ENCODE data around the gene IL2RA. TPM values are rescaled to one million over a fixed set of nuclear protein-coding genes. Genes with fewer than 3 reads are reported as not detected.

Gene IL2RA
- total and polyA plus RNA-seq, 2 donors (not counting 3 experiments of a cell fraction or from before 2014, with no cell fraction given), result not detected

GRCh38 chr10:6108631-6109443 is 46.7 kb upstream of the IL2RA start:
- no peak overlapping the region for H3K9ac ChIP-seq (replicated peaks; ENCODE audit: extremely low read depth, insufficient read depth, low read length)
- intact Hi-C loops (cut with micrococcal nuclease) (loop anchor here (1.0 kb wide), 3 partner anchors 42 to 292 kb away; partner anchors contain the start of gene PFKFB3), dilution Hi-C loops (cut with MboI; ENCODE audit: extremely low pct_ligation_motif_present, low sequenced_read_pairs) (no loop called here)
- peak; percentile 45 to 53 for TF ChIP-seq CTCF (IDR thresholded peaks at IDR 0.05; ENCODE audit: extremely low read depth in 1 of 2, insufficient read depth in 1 of 2, low read depth in 1 of 2, low read length in 2 of 2)
- TF ChIP-seq POLR2A (IDR thresholded peaks at IDR 0.05; ENCODE audit: low read depth, low read length), result no peak
- ChIA-PET CTCF (interaction anchor here (1.1 to 5.4 kb wide), 2 partner anchors 293 to 297 kb away, joined by 5 to 74 read pairs; no protein-coding TSS in a partner anchor), POLR2A (no interaction called here)
- H3K9me1 ChIP-seq (replicated peaks; ENCODE audit: control insufficient read depth, extremely low read depth, insufficient read depth, low read length), result no peaks in the 10 kb centered on the region
- no peak overlapping the region for H3K4me2 ChIP-seq (ENCODE audit: insufficient read depth, low read length)
- peaks cover under 1% of the 10 kb centered on the region for H3K4me1 ChIP-seq (ENCODE audit: control insufficient read depth, extremely low read depth, insufficient read depth, low read length)
- FAIRE-seq, result peak; percentile 62
- peaks cover 22 to 48% of the 10 kb centered on the region in 2 experiments for H3K36me3 ChIP-seq (ENCODE audit: control insufficient read depth in 2 of 2, extremely low read depth in 1 of 2, insufficient read depth in 2 of 2, low read length in 2 of 2)
- no peaks in the 10 kb centered on the region for H3K27me3 ChIP-seq (ENCODE audit: control insufficient read depth in 2 of 2, insufficient read depth in 2 of 2, low read length in 2 of 2)
- no peak overlapping the region for H3K27ac ChIP-seq (ENCODE audit: insufficient read depth, low read depth, low read length)
- BruUV-seq (replicated peaks), result no TSS peak
- H2AFZ ChIP-seq (ENCODE audit: low read depth, low read length), result no peak overlapping the region
- no peak overlapping the region for H3K4me3 ChIP-seq (replicated peaks in 1 of 3; ENCODE audit: insufficient read depth in 1 of 3, low read depth in 1 of 3, low read length in 3 of 3)
- DNase-seq (ENCODE audit: low read depth, low spot score), result peak; percentile 61
- no peaks in the 10 kb centered on the region for H4K20me1 ChIP-seq (replicated peaks; ENCODE audit: control insufficient read depth, extremely low read depth, insufficient read depth, low read length)
- no peaks in the 10 kb centered on the region for H3K9me3 ChIP-seq (replicated peaks; ENCODE audit: control insufficient read depth, insufficient read depth, low read length)
- H3K79me2 ChIP-seq (ENCODE audit: control insufficient read depth, insufficient read depth, low read length), result peaks cover 31% of the 10 kb centered on the region

GRCh38 chr10:6108072-6108471 is 45.9 kb upstream of the IL2RA start:
- Histone ChIP-seq H3K36me3 (ENCODE audit: control insufficient read depth in 2 of 2, extremely low read depth in 1 of 2, insufficient read depth in 2 of 2, low read length in 2 of 2) (peaks cover 19 to 42% of the 10 kb centered on the region in 2 experiments), H2AFZ (ENCODE audit: low read depth, low read length) (no peak overlapping the region)
- no peak for FAIRE-seq

More at GRCh38 chr10:6108072-6108471, 45.9 kb upstream of the IL2RA start:
- Histone ChIP-seq H4K20me1 (replicated peaks; ENCODE audit: control insufficient read depth, extremely low read depth, insufficient read depth, low read length) (peaks cover 4% of the 10 kb centered on the region), H3K4me1 (ENCODE audit: control insufficient read depth, extremely low read depth, insufficient read depth, low read length) (peaks cover 7% of the 10 kb centered on the region), H3K4me3 (replicated peaks in 1 of 3; ENCODE audit: insufficient read depth in 1 of 3, low read depth in 1 of 3, low read length in 3 of 3) (no peak overlapping the region), H3K27me3 (ENCODE audit: control insufficient read depth in 2 of 2, insufficient read depth in 2 of 2, low read length in 2 of 2) (no peaks in the 10 kb centered on the region), H3K79me2 (ENCODE audit: control insufficient read depth, insufficient read depth, low read length) (peaks cover 34% of the 10 kb centered on the region), H3K9me3 (replicated peaks; ENCODE audit: control insufficient read depth, insufficient read depth, low read length) (no peaks in the 10 kb centered on the region), H3K4me2 (ENCODE audit: insufficient read depth, low read length) (no peak overlapping the region), H3K9ac (replicated peaks; ENCODE audit: extremely low read depth, insufficient read depth, low read length) (no peak overlapping the region), H3K9me1 (replicated peaks; ENCODE audit: control insufficient read depth, extremely low read depth, insufficient read depth, low read length) (no peaks in the 10 kb centered on the region), H3K27ac (ENCODE audit: insufficient read depth, low read depth, low read length) (no peak overlapping the region)
- TF ChIP-seq EZH2 (IDR thresholded peaks at IDR 0.05; ENCODE audit: borderline replicate concordance, low read depth, low read length, severe bottlenecking) (no peak), MYC (IDR thresholded peaks at IDR 0.05; ENCODE audit: low read depth, low read length) (no peak), GATA2 (IDR thresholded peaks at IDR 0.05; ENCODE audit: insufficient read depth, insufficient read length, low read depth, low read length) (no peak), MAX (IDR thresholded peaks at IDR 0.05; ENCODE audit: insufficient read depth, insufficient read length) (no peak), FOS (IDR thresholded peaks at IDR 0.05; ENCODE audit: borderline replicate concordance, insufficient read depth, low read length) (no peak), CTCF (IDR thresholded peaks at IDR 0.05; ENCODE audit: extremely low read depth in 1 of 2, insufficient read depth in 1 of 2, low read depth in 1 of 2, low read length in 2 of 2) (no peak), JUN (IDR thresholded peaks at IDR 0.05; ENCODE audit: borderline replicate concordance, insufficient read depth, insufficient read length, low read depth) (no peak), POLR2A (IDR thresholded peaks at IDR 0.05; ENCODE audit: low read depth, low read length) (no peak), POLR2AphosphoS5 (IDR thresholded peaks at IDR 0.05; ENCODE audit: insufficient read depth, low read depth, low read length) (no peak)
- intact Hi-C loops (cut with micrococcal nuclease), result no loop called here
- no TSS peak for BruUV-seq (replicated peaks)
- no peak for DNase-seq (ENCODE audit: low read depth, low spot score)
- ChIA-PET CTCF (interaction anchor here (1.1 to 5.4 kb wide), 2 partner anchors 294 to 298 kb away, joined by 5 to 74 read pairs; no protein-coding TSS in a partner anchor), POLR2A (no interaction called here)
- dilution Hi-C loops (cut with MboI; ENCODE audit: extremely low pct_ligation_motif_present, low sequenced_read_pairs), result no loop called here

All from endothelial cell of umbilical vein (primary cell).